Panc1 (cell line): ENCODE measurements around the gene FKBP1B.

Experiments
- POLR2AphosphoS5 ChIP-seq: IDR thresholded peaks from 2 replicates; pipeline ENCODE4 v1.6.1; 2012; ENCODE audit warnings: mild to moderate bottlenecking, low read depth, low read length, moderate library complexity
- SIN3A ChIP-seq: IDR thresholded peaks from 2 replicates; pipeline ENCODE4 v1.6.1; 2012; ENCODE audit warnings: low read depth, mild to moderate bottlenecking, low read length, moderate library complexity, borderline replicate concordance; ENCODE audit not compliant: insufficient read depth
- TF ChIP-seq, protein P1 (sequence below): fragments of 450-650 bp; IDR thresholded peaks from 2 replicates; pipeline ENCODE4 v1.5.1; 2017; ENCODE audit warnings: mild to moderate bottlenecking
- TF ChIP-seq, protein P2 (sequence below), 2 experiments: IDR thresholded peaks; 2 replicates each; pipeline ENCODE4 v1.6.1; 2011 to 2012; ENCODE audit warnings: low read depth in 2 of 2, control low read depth in 1 of 2, low read length in 1 of 2, mild to moderate bottlenecking in 1 of 2, moderate library complexity in 1 of 2; ENCODE audit not compliant: insufficient read depth in 1 of 2

DNA sequence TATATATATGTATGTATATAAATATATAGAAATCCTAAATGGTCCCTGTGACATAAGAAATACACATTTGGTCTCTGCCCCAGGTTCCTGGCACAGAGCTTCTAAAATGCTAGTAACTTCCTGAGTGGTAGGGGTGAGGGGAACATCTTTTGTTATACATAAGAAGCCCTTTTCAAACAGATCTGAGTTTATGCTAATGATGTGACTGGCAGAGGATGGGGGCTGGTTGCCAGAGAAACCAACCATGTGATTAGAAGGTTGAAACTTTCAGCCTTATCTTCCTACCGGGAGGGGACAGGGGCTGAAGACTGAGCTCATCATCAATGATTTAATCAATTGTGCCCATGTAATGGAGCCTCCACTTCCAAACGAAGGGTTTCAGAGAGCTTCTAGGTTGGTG, 23.3 kb upstream of the FKBP1B start:
- TF ChIP-seq, protein P1, sequence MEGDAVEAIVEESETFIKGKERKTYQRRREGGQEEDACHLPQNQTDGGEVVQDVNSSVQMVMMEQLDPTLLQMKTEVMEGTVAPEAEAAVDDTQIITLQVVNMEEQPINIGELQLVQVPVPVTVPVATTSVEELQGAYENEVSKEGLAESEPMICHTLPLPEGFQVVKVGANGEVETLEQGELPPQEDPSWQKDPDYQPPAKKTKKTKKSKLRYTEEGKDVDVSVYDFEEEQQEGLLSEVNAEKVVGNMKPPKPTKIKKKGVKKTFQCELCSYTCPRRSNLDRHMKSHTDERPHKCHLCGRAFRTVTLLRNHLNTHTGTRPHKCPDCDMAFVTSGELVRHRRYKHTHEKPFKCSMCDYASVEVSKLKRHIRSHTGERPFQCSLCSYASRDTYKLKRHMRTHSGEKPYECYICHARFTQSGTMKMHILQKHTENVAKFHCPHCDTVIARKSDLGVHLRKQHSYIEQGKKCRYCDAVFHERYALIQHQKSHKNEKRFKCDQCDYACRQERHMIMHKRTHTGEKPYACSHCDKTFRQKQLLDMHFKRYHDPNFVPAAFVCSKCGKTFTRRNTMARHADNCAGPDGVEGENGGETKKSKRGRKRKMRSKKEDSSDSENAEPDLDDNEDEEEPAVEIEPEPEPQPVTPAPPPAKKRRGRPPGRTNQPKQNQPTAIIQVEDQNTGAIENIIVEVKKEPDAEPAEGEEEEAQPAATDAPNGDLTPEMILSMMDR: no peak
- no peak for TF ChIP-seq SIN3A
- TF ChIP-seq POLR2AphosphoS5: no peak
- TF ChIP-seq, protein P2, sequence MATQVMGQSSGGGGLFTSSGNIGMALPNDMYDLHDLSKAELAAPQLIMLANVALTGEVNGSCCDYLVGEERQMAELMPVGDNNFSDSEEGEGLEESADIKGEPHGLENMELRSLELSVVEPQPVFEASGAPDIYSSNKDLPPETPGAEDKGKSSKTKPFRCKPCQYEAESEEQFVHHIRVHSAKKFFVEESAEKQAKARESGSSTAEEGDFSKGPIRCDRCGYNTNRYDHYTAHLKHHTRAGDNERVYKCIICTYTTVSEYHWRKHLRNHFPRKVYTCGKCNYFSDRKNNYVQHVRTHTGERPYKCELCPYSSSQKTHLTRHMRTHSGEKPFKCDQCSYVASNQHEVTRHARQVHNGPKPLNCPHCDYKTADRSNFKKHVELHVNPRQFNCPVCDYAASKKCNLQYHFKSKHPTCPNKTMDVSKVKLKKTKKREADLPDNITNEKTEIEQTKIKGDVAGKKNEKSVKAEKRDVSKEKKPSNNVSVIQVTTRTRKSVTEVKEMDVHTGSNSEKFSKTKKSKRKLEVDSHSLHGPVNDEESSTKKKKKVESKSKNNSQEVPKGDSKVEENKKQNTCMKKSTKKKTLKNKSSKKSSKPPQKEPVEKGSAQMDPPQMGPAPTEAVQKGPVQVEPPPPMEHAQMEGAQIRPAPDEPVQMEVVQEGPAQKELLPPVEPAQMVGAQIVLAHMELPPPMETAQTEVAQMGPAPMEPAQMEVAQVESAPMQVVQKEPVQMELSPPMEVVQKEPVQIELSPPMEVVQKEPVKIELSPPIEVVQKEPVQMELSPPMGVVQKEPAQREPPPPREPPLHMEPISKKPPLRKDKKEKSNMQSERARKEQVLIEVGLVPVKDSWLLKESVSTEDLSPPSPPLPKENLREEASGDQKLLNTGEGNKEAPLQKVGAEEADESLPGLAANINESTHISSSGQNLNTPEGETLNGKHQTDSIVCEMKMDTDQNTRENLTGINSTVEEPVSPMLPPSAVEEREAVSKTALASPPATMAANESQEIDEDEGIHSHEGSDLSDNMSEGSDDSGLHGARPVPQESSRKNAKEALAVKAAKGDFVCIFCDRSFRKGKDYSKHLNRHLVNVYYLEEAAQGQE (IDR thresholded peaks at IDR 0.05; ENCODE audit: insufficient read depth in 1 of 2, low read depth in 2 of 2, low read length in 1 of 2): no peak
